ENCODE results near the gene PCNP. TPM values are rescaled to one million over a fixed set of nuclear protein-coding genes. Genes with fewer than 3 reads are reported as not detected.

PCNP gene
- total and polyA plus RNA-seq, 9 of the 15 experiments (the other 6 are each of a cell fraction or from before 2014, with no cell fraction given): 54.3 to 170 (median 150) TPM

GRCh38 chr3:101535221-101535620, 38.8 kb upstream of the PCNP start:
- Histone ChIP-seq H3K79me2 (ENCODE audit: control insufficient read depth, insufficient read depth, low read length) (no peaks in the 10 kb centered on the region), H3K4me1 (replicated peaks in 1 of 2; ENCODE audit: control insufficient read depth in 2 of 2, insufficient read depth in 2 of 2, low read length in 2 of 2) (peaks cover 5 to 43% of the 10 kb centered on the region in 2 experiments), H3K4me2 (ENCODE audit: insufficient read depth, low read length) (no peak overlapping the region), H3K36me3 (ENCODE audit: control insufficient read depth, insufficient read depth, low read length) (no peaks in the 10 kb centered on the region), H3K9ac (ENCODE audit: insufficient read depth in 1 of 2, low read depth in 2 of 2, low read length in 2 of 2) (no peak overlapping the region), H3K9me1 (ENCODE audit: control insufficient read depth, insufficient read depth, low read length) (no peaks in the 10 kb centered on the region), H3K27ac (ENCODE audit: extremely low read depth, low read depth, low read length) (no peak overlapping the region), H4K20me1 (replicated peaks; ENCODE audit: control insufficient read depth, insufficient read depth, low read length) (no peaks in the 10 kb centered on the region), H3K9me3 (replicated peaks; ENCODE audit: control insufficient read depth, insufficient read depth, low read depth, low read length) (no peaks in the 10 kb centered on the region), H3K27me3 (ENCODE audit: control insufficient read depth in 2 of 2, insufficient read depth in 2 of 2, low read length in 2 of 2) (no peaks in the 10 kb centered on the region), H2AFZ (ENCODE audit: low read depth, low read length) (no peak overlapping the region), H3K4me3 (no peak overlapping the region)
- no TSS peak for BruUV-seq (replicated peaks)
- ChIA-PET POLR2A (interaction anchor here (1.0 kb wide), 1 partner anchor 142 kb away, joined by 4 read pairs; no protein-coding TSS in a partner anchor), CTCF (ENCODE audit: low intra/inter-chr PET ratio) (no interaction called here)
- ATAC-seq (no peak), FAIRE-seq (no peak), DNase-seq (ENCODE audit: extremely low read depth in 1 of 4, low spot score in 3 of 4) (no peak)
- in situ Hi-C loops (cut with MboI): no loop called here
- no peak for TF ChIP-seq MYNN (IDR thresholded peaks at IDR 0.05)
- no peak for TF ChIP-seq MYNN (CRISPR knock-in tag; IDR thresholded peaks at IDR 0.05)
- no peak for TF ChIP-seq ZNF324 (CRISPR knock-in tag; IDR thresholded peaks at IDR 0.05)
- no peak for TF ChIP-seq LEF1 (IDR thresholded peaks at IDR 0.05)
- TF ChIP-seq, protein P1, sequence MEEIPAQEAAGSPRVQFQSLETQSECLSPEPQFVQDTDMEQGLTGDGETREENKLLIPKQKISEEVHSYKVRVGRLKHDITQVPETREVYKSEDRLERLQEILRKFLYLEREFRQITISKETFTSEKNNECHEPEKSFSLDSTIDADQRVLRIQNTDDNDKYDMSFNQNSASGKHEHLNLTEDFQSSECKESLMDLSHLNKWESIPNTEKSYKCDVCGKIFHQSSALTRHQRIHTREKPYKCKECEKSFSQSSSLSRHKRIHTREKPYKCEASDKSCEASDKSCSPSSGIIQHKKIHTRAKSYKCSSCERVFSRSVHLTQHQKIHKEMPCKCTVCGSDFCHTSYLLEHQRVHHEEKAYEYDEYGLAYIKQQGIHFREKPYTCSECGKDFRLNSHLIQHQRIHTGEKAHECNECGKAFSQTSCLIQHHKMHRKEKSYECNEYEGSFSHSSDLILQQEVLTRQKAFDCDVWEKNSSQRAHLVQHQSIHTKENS (CRISPR knock-in tag; IDR thresholded peaks at IDR 0.05): no peak
- intact Hi-C loops (cut with micrococcal nuclease): no loop called here
- 68% methylated on average over 5 of the region's 5 CpGs for WGBS (ENCODE audit: insufficient coverage, low coverage, missing lambda C conversion rate)

DNA sequence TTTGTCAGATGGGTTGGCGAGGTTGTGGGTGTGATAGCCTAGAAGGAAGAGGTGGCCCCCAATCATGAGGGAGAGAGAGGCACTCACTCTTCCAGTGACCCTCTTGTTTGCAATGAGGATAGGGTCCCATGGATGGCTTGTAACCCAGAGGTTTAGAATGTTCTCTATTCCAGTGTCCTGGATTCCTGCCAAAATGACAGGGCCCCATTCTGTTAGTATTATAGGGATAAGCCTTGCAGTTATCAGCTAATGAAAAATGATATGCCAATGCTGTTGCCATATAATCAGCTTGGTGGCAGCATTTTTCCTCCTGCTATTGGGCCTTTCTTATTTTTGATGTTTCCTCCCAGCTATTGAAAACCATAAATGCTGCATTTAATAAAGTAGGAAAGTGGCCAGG, 37.7 kb upstream of the PCNP start:
- H3K9me1 ChIP-seq (ENCODE audit: control insufficient read depth, insufficient read depth, low read length): no peaks in the 10 kb centered on the region
- CTCF ChIA-PET (ENCODE audit: low intra/inter-chr PET ratio): no interaction called here
- no peak for TF ChIP-seq ZNF224 (CRISPR knock-in tag; IDR thresholded peaks at IDR 0.05)

More for the DNA sequence above, 37.7 kb upstream of the PCNP start:
- Histone ChIP-seq H3K79me2 (ENCODE audit: control insufficient read depth, insufficient read depth, low read length) (no peaks in the 10 kb centered on the region), H3K36me3 (ENCODE audit: control insufficient read depth, insufficient read depth, low read length) (no peaks in the 10 kb centered on the region), H3K9ac (ENCODE audit: insufficient read depth in 1 of 2, low read depth in 2 of 2, low read length in 2 of 2) (no peak overlapping the region), H2AFZ (ENCODE audit: low read depth, low read length) (no peak overlapping the region), H3K4me1 (replicated peaks in 1 of 2; ENCODE audit: control insufficient read depth in 2 of 2, insufficient read depth in 2 of 2, low read length in 2 of 2) (peaks cover 1 to 37% of the 10 kb centered on the region in 2 experiments), H3K9me3 (replicated peaks; ENCODE audit: control insufficient read depth, insufficient read depth, low read depth, low read length) (no peaks in the 10 kb centered on the region), H3K27me3 (ENCODE audit: control insufficient read depth in 2 of 2, insufficient read depth in 2 of 2, low read length in 2 of 2) (no peaks in the 10 kb centered on the region), H3K4me2 (ENCODE audit: insufficient read depth, low read length) (no peak overlapping the region), H4K20me1 (replicated peaks; ENCODE audit: control insufficient read depth, insufficient read depth, low read length) (no peaks in the 10 kb centered on the region), H3K27ac (ENCODE audit: extremely low read depth, low read depth, low read length) (no peak overlapping the region), H3K4me3 (no peak overlapping the region)
- intact Hi-C loops (cut with micrococcal nuclease): no loop called here
- FAIRE-seq (no peak), DNase-seq (ENCODE audit: extremely low read depth in 1 of 4, low spot score in 3 of 4) (no peak), ATAC-seq (no peak)
- POLR2A ChIA-PET: no interaction called here
- in situ Hi-C loops (cut with MboI): no loop called here
- 67% methylated on average over 1 of the region's 1 CpG for WGBS (ENCODE audit: insufficient coverage, low coverage, missing lambda C conversion rate)
- BruUV-seq (replicated peaks): no TSS peak

All from K562 (cell line).